Mucosa of rectum (tissue), 2 donors: ENCODE data around the gene TMEM131.

ENCODE experiments used
- H3K27ac ChIP-seq, 2 donors: one replicate each; pipeline ENCODE4 v1.7.0; 2013; ENCODE audit warnings: inconsistent platforms in 2 of 2, low read depth in 2 of 2, low read length in 2 of 2
- H3K27me3 ChIP-seq, 2 donors: one replicate each; pipeline ENCODE4 v1.7.0; 2013; ENCODE audit warnings: low read length in 2 of 2; ENCODE audit not compliant: control insufficient read depth in 2 of 2, insufficient read depth in 2 of 2
- H3K36me3 ChIP-seq, 2 donors: one replicate each; pipeline ENCODE4 v1.7.0; 2013; ENCODE audit warnings: low read length in 2 of 2; ENCODE audit not compliant: control insufficient read depth in 2 of 2, insufficient read depth in 2 of 2
- H3K4me1 ChIP-seq, 2 donors: one replicate each; pipeline ENCODE4 v1.7.0; 2013; ENCODE audit warnings: low read length in 2 of 2, mild to moderate bottlenecking in 1 of 2; ENCODE audit not compliant: control insufficient read depth in 2 of 2, insufficient read depth in 2 of 2
- H3K4me3 ChIP-seq, 2 donors: one replicate each; pipeline ENCODE4 v1.7.0; 2013; ENCODE audit warnings: low read length in 2 of 2
- H3K9ac ChIP-seq, 2 donors: one replicate each; pipeline ENCODE4 v1.7.0; 2013; ENCODE audit warnings: low read length in 2 of 2, low read depth in 1 of 2, mild to moderate bottlenecking in 1 of 2
- H3K9me3 ChIP-seq, 2 donors: one replicate each; pipeline ENCODE4 v1.7.0; 2013; ENCODE audit warnings: low read length in 2 of 2; ENCODE audit not compliant: control insufficient read depth in 2 of 2
- donor health status: healthy.
- donor health status: Normal muscosa, but diverticular disease.

TMEM131 gene

DNA sequence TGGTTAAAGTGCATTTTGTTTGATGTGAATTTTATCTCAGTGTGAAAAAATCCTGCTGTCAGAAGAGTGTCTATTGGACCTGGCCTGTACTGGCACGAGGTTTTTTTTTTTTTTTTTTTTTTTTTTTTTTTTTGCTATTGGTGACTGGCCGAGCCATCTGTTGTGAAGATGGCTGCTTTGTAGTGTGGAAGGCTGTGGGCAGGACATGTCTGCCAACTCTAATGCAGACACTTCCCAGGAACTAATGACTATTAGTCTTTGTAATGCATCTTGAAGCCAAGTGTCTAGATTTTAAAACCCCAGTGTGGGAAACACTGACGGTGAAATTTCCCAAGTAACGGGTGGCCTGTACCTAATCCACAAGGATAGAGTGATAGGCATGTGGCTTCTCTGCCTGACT, 248.0 kb downstream of the TMEM131 start:
- no peaks in the 10 kb centered on the region for H3K4me1 ChIP-seq
- H3K9me3 ChIP-seq, result no peaks in the 10 kb centered on the region
- H3K27ac ChIP-seq, result no peak overlapping the region
- peaks cover 16 to 22% of the 10 kb centered on the region in 2 donors for H3K36me3 ChIP-seq
- H3K9ac ChIP-seq, result no peak overlapping the region
- H3K4me3 ChIP-seq, result no peak overlapping the region
- H3K27me3 ChIP-seq, result no peaks in the 10 kb centered on the region

DNA sequence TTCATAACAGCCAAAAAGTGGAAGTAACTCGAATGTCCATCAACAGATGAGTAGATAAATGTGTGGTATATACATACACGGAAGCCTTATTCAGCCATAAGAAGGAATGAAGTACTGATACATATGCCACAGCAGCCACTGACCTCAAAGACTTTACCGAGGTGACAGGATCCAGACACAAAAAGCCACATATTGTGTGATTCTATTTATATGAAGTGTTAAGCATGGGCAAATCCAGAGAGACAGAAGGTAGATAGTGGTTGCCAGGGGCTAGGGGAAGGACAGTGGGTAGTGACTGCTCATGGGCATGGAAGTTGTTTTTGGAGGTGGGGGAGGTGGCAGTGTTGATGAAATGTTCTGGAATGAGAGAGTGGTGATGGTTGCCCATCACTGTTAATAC, 248.5 kb downstream of the TMEM131 start:
- no peaks in the 10 kb centered on the region for H3K9me3 ChIP-seq
- no peaks in the 10 kb centered on the region for H3K4me1 ChIP-seq
- H3K36me3 ChIP-seq, result peaks cover 16 to 22% of the 10 kb centered on the region in 2 donors
- H3K27me3 ChIP-seq, result no peaks in the 10 kb centered on the region
- no peak overlapping the region for H3K9ac ChIP-seq
- H3K4me3 ChIP-seq, result no peak overlapping the region
- no peak overlapping the region for H3K27ac ChIP-seq

DNA sequence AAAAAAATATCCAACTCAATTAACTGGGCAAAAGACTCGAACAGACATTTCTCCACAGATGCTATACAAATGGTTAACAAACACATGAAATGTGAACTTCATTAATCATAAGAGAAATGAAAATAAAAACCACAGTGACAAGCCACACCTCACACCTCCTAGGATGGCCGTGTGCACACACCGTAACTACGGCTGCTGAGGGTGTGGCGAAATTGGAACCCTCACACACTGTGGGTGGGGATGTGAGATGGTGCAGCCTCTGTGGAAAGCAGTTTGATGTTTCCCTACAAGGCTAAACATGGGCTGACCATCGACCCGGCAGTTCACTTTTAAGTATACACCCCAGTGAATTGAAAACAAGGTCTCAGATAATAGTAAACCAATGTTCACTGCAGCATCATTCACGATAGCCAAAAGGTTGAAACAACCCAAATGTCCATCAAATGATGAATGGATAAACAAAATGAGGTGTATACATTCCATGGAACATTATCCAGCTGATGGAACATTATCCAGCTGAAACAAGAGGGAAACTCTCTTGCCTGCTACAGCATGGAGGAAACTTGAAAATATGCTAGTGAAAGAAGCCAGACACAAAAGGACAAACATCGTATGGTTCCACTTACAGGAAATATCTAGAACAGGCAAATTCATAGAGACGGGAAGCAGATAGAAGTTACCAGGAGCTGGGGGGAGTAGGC, 250.1 kb downstream of the TMEM131 start:
- Histone ChIP-seq H3K27ac (no peak overlapping the region), H3K36me3 (peaks cover 5 to 12% of the 10 kb centered on the region in 2 donors), H3K4me3 (no peak overlapping the region), H3K9ac (no peak overlapping the region), H3K9me3 (no peaks in the 10 kb centered on the region), H3K4me1 (peaks cover 0 to 1% of the 10 kb centered on the region in 2 donors), H3K27me3 (no peaks in the 10 kb centered on the region)

DNA sequence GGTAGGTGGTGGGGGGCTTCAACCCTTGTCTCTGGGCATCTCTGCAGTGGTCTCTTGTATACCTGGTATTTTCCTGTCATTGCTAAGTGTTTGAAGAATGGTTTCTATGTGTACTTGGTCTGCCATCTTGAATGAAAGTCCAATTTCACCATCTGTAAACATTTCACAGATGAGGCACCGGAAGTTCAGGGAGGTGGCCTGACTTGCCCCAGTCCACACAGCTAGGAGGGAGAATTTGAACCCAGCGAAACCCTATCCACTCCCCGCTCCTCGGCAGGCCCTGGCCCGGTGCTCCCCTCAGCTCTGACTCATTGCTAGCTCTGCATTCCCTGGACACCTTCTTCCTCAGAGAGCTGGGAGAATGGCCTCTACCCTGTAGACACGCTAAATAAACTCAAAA, 251.8 kb downstream of the TMEM131 start:
- Histone ChIP-seq H3K9me3 (no peaks in the 10 kb centered on the region), H3K4me3 (no peak overlapping the region), H3K36me3 (peaks cover 5 to 6% of the 10 kb centered on the region in 2 donors), H3K4me1 (peaks cover 0 to 2% of the 10 kb centered on the region in 2 donors), H3K27me3 (no peaks in the 10 kb centered on the region), H3K9ac (no peak overlapping the region), H3K27ac (no peak overlapping the region)

DNA sequence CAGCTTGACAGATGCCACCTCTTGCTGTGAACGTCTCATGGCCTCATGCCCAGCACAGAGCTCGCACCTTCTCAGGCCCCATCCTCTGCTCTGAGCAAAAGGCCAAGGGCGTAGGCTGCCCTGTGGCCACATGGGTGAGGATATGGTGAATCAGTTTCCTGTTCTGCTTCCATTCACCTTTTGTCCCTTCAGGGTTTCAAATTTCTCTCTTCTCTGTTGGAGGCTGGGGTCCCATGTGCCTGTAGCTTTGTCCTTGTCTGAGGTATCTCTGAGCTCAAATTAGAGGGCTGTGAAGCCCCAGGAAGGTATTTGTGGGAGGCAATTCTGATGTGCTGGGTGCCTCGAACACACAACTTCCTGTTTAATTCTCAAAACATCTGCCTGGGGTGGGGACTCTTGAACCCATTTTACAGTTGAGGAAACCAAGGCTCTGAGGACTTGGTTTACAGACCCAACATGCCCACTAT, 253.3 kb downstream of the TMEM131 start:
- Histone ChIP-seq H3K4me3 (no peak overlapping the region), H3K4me1 (peaks cover 0 to 2% of the 10 kb centered on the region in 2 donors), H3K9me3 (no peaks in the 10 kb centered on the region), H3K27me3 (no peaks in the 10 kb centered on the region), H3K36me3 (peaks cover 5 to 6% of the 10 kb centered on the region in 2 donors), H3K9ac (no peak overlapping the region), H3K27ac (no peak overlapping the region)

DNA sequence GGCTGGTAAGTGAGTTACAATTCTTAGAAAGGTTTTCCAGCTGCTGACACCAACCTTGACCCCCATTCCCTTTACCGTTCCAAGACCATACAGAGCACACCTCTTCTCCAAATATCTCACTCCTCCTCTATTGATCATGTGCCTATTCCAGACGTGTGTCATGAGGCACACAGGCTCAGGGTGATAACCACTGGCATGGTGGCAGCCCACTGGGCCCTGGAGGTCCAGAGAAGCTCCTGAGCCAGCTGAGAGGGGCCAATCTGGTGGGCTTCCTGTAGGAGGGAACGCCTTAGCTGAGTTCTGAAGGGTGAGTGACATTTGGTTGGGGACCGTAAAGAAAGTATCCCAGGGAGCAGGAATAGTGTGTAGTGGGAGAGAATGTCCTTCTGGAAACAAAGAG, 254.1 kb downstream of the TMEM131 start:
- Histone ChIP-seq H3K4me1 (peaks cover 0 to 2% of the 10 kb centered on the region in 2 donors), H3K27me3 (no peaks in the 10 kb centered on the region)

DNA sequence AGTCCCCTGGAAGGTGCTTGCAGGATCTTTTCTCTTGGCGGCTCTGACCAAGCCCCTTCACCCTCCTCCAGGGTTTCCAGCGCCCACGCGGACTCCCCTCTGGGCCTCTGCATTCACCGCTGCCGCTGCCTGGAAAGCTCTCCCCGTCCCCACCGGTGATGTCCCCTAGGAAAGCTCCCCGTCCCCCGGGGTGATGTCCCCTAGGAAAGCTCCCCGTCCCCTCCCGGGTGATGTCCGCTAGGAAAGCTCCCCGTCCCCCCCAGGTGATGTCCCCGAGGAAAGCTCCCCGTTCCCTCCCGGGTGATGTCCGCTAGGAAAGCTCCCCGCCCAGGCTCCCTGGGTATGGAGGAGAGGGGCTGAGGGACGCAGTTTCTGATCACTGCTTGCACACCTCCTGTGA, 254.5 kb downstream of the TMEM131 start:
- H3K4me3 ChIP-seq, result no peak overlapping the region
- H3K9ac ChIP-seq, result no peak overlapping the region
- no peaks in the 10 kb centered on the region for H3K27me3 ChIP-seq
- H3K27ac ChIP-seq, result no peak overlapping the region
- H3K36me3 ChIP-seq, result peaks cover 5 to 6% of the 10 kb centered on the region in 2 donors
- H3K4me1 ChIP-seq, result peaks cover 0 to 2% of the 10 kb centered on the region in 2 donors
- H3K9me3 ChIP-seq, result no peaks in the 10 kb centered on the region

More for the DNA sequence above, 254.1 kb downstream of the TMEM131 start:
- Histone ChIP-seq H3K36me3 (peaks cover 5 to 6% of the 10 kb centered on the region in 2 donors), H3K9ac (no peak overlapping the region), H3K9me3 (no peaks in the 10 kb centered on the region), H3K27ac (no peak overlapping the region), H3K4me3 (no peak overlapping the region)

DNA sequence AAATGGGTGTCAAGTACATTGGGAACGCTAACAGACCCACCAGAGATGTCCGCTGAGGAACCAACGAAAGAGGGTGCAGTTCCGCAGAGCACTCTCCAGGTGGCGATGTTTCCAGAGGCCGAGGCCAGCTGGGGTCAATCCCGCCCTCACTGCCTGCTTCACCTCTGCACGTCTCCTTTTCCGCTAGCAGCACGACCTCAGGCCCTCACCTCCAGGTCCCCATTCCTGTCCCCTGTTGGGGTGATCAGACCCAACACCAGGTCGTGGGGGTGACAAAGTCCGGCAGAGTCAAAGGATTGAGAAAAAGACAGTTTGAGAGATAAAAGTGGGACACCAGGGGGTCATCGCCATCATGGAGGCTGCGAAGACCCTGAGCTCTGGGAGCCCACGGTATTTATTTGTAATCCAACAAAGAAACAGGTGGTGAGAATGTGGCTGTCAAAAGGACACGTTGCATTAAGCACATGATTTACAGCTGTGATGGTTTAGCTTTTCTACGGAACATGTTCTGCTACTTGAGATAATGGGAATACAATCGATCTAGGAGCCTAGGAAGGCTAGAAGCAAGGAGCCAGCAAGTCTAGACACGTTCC, 255.1 kb downstream of the TMEM131 start:
- Histone ChIP-seq H3K9me3 (no peaks in the 10 kb centered on the region), H3K9ac (no peak overlapping the region), H3K4me1 (peaks cover 0 to 2% of the 10 kb centered on the region in 2 donors), H3K27ac (no peak overlapping the region), H3K4me3 (no peak overlapping the region), H3K36me3 (peaks cover 5 to 6% of the 10 kb centered on the region in 2 donors), H3K27me3 (no peaks in the 10 kb centered on the region)

DNA sequence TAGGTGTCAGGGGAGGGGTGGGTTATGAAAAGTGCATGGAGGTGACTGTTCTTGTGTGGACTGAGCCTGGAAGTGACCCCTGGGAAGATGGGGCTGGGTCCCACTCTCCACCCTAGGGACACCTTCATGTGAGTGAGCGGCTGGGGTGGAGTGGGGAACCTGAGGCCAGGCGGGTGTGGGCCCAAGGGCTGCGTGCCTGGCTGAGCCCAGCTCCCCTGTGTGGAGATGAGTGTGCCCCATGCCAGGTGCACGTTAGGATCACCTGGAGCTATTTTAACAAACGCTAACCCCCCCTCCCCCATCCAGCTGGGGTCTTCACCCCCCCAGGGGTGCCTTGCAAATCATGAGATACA, 255.9 kb downstream of the TMEM131 start:
- no peak overlapping the region for H3K4me3 ChIP-seq
- no peak overlapping the region for H3K9ac ChIP-seq
- no peaks in the 10 kb centered on the region for H3K9me3 ChIP-seq
- no peaks in the 10 kb centered on the region for H3K27me3 ChIP-seq
- H3K36me3 ChIP-seq, result peaks cover 5 to 6% of the 10 kb centered on the region in 2 donors
- no peak overlapping the region for H3K27ac ChIP-seq
- peaks cover 0 to 2% of the 10 kb centered on the region in 2 donors for H3K4me1 ChIP-seq

DNA sequence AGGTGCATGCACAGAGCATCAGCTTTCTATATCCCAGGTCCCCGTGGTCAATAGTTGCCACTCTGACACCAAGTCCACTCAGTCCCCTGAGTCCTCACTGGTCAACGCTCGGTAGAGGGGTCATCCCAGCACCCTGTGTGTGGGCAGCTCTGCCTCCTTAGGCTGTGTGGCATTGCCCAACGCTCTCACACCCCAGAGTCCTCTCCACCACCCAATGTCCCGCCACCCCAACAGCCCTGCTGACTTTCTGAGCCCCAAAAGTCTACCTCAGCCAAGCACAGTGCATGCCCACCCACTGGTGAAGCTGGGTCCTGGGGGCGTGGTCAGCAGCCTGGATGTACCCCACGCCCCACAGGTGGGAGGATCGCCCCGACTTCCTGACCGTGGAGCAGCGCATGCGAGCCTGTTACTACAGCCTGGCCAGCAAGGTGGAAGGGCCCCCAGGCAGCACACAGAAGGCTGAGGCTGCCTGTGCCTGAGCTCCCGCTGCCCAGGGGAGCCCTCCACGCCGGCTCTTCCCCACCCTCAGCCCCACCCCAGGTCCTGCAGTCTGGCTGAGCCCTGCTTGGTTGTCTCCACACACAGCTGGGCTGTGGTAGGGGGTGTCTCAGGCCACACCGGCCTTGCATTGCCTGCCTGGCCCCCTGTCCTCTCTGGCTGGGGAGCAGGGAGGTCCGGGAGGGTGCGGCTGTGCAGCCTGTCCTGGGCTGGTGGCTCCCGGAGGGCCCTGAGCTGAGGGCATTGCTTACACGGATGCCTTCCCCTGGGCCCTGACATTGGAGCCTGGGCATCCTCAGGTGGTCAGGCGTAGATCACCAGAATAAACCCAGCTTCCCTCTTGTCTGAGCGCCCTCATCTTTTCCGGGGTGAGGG, 256.5 kb downstream of the TMEM131 start:
- peaks cover 0 to 2% of the 10 kb centered on the region in 2 donors for H3K4me1 ChIP-seq
- H3K27me3 ChIP-seq, result no peaks in the 10 kb centered on the region
- H3K9me3 ChIP-seq, result no peaks in the 10 kb centered on the region
- no peak overlapping the region for H3K4me3 ChIP-seq
- H3K36me3 ChIP-seq, result peaks cover 3 to 5% of the 10 kb centered on the region in 2 donors
- no peak overlapping the region for H3K9ac ChIP-seq
- H3K27ac ChIP-seq, result no peak overlapping the region
